Neuron (in vitro differentiated cells): ENCODE data around the gene MEIS2.

Experiments
- H2AFZ ChIP-seq: one replicate; pipeline ENCODE4 v1.6.1; 2013; ENCODE audit warnings: low read depth, mild to moderate bottlenecking, inconsistent platforms, low read length, moderate library complexity
- H3K27me3 ChIP-seq: one replicate; pipeline ENCODE4 v1.6.1; 2013; ENCODE audit warnings: low read length; ENCODE audit not compliant: insufficient read depth
- H3K36me3 ChIP-seq: one replicate; pipeline ENCODE4 v1.6.1; 2013; ENCODE audit warnings: low read length; ENCODE audit not compliant: insufficient read depth
- H3K4me1 ChIP-seq: one replicate; pipeline ENCODE4 v1.6.1; 2013; ENCODE audit warnings: low read length; ENCODE audit not compliant: insufficient read depth
- H3K4me3 ChIP-seq: 2 replicates; pipeline ENCODE4 v1.5.1; 2013; ENCODE audit warnings: mild to moderate bottlenecking, low read length, moderate library complexity
- H3K9me3 ChIP-seq: one replicate; pipeline ENCODE4 v1.6.1; 2013; ENCODE audit warnings: low read length

MEIS2 gene

GRCh38 chr15:37109168-37109871, 9.0 kb upstream of the MEIS2 start:
- Histone ChIP-seq H2AFZ (no peak overlapping the region), H3K9me3 (no peaks in the 10 kb centered on the region), H3K27me3 (peaks cover 2% of the 10 kb centered on the region), H3K4me1 (peaks cover 24% of the 10 kb centered on the region), H3K4me3 (no peak overlapping the region), H3K36me3 (no peaks in the 10 kb centered on the region)

DNA sequence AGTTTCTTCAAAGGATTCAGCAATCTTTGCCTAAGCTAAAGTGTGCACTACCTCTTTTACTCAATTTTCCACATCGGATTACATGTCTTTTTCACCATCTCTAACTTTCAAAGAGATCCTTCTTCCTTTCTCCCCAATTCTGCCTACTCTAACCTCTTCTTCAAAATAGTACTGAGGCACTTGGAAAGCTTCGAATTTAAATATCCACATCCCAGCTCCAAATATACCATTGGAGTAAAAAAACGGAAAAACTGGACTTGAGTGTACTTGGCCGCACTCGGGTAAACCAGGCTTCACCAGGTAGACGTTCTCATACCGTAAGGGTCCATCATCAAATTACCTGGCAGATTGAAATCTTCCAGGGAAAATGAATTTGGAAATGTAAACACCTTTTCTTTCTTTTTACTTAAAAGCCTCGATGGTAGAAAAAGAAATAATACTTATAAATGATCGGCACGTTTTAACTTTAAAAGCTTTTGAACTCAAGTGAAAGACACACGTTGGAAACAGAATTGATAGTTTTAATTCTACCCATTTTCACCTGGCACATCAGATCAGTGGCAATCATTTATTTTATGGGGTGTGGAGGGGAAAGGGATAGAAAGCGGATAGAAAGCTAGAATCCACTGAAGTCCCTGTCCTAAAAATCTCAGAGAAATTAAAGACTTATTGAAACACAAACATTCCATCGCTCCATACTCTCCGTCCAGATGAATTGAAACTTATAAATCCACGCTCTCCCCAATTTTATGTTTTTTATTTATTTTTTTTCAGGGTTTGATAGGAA, 8.2 kb upstream of the MEIS2 start:
- Histone ChIP-seq H3K27me3 (peaks cover 2% of the 10 kb centered on the region), H3K4me3 (no peak overlapping the region), H3K4me1 (peaks cover 27% of the 10 kb centered on the region)

DNA sequence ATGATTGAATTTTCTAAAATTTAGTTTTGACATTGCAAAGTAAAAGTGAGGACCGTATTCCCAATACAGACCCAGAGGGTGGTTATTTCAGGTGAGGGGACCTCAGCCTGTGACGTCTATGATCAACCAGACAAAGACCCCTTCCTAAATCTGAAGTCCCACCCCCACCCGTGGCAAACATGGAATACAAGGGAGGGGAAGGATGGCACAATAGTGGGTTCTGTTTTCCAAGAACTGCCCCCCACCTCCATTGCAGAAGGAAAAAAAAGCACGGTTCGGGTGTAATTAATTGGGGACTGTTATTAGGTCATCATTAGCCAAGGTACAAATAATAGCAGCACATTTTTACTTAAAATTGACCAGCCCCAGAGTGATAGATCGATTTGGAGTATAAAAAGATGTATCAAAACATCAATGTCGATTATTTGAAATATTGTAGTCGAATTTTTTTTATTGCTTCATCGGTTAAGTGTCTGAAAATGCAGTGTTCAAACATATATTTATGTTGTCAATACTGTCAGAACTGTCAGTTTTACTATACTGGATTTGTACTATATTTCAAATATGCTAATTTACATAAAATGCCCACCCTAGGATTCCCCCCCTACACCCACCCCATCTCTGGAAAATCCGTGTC, 7.5 kb upstream of the MEIS2 start:
- Histone ChIP-seq H2AFZ (no peak overlapping the region), H3K27me3 (peaks cover 2% of the 10 kb centered on the region), H3K4me3 (no peak overlapping the region), H3K9me3 (no peaks in the 10 kb centered on the region), H3K36me3 (no peaks in the 10 kb centered on the region), H3K4me1 (peaks cover 27% of the 10 kb centered on the region)

More for the DNA sequence above, 8.2 kb upstream of the MEIS2 start:
- no peak overlapping the region for H2AFZ ChIP-seq
- no peaks in the 10 kb centered on the region for H3K9me3 ChIP-seq
- H3K36me3 ChIP-seq, result no peaks in the 10 kb centered on the region

GRCh38 chr15:37107071-37107743, 6.9 kb upstream of the MEIS2 start:
- Histone ChIP-seq H2AFZ (no peak overlapping the region), H3K36me3 (no peaks in the 10 kb centered on the region), H3K9me3 (no peaks in the 10 kb centered on the region), H3K4me3 (no peak overlapping the region), H3K4me1 (peaks cover 27% of the 10 kb centered on the region), H3K27me3 (peaks cover 2% of the 10 kb centered on the region)

- H3K4me1 ChIP-seq, result peaks cover 27% of the 10 kb centered on the region
- no peaks in the 10 kb centered on the region for H3K36me3 ChIP-seq
- H3K27me3 ChIP-seq, result peaks cover 2% of the 10 kb centered on the region
- no peaks in the 10 kb centered on the region for H3K9me3 ChIP-seq
- peak overlapping the region; percentile 65 for H2AFZ ChIP-seq
- H3K4me3 ChIP-seq, result peak overlapping the region; percentile 35
Measured at GRCh38 chr15:37106490-37107001, 6.2 kb upstream of the MEIS2 start.

DNA sequence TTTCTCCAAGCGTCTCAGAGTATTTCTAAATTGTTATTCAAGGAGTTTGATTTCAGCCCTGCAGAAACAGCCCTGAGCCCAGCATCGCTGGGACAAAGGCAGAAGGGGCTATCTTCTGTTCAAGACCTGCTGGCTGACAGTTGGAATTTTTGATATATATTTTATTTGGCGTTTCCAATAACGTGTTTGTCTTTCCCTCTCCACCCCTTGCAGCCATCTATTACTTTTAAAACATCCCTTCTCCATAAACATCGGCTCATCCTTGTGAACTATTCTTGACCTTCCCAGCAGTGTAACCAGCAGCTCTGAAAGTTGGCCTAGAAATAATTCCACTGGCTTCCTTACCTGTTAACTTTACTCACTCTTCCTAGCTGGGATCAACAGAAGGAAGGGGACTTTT, 5.5 kb upstream of the MEIS2 start:
- Histone ChIP-seq H2AFZ (no peak overlapping the region), H3K9me3 (no peaks in the 10 kb centered on the region), H3K4me1 (peaks cover 24% of the 10 kb centered on the region), H3K4me3 (no peak overlapping the region), H3K36me3 (no peaks in the 10 kb centered on the region), H3K27me3 (peaks cover under 1% of the 10 kb centered on the region)

- Histone ChIP-seq H3K9me3 (no peaks in the 10 kb centered on the region), H2AFZ (no peak overlapping the region), H3K27me3 (no peaks in the 10 kb centered on the region), H3K36me3 (no peaks in the 10 kb centered on the region), H3K4me3 (no peak overlapping the region), H3K4me1 (peaks cover 17% of the 10 kb centered on the region)
Measured at GRCh38 chr15:37105029-37105428, 4.7 kb upstream of the MEIS2 start.

DNA sequence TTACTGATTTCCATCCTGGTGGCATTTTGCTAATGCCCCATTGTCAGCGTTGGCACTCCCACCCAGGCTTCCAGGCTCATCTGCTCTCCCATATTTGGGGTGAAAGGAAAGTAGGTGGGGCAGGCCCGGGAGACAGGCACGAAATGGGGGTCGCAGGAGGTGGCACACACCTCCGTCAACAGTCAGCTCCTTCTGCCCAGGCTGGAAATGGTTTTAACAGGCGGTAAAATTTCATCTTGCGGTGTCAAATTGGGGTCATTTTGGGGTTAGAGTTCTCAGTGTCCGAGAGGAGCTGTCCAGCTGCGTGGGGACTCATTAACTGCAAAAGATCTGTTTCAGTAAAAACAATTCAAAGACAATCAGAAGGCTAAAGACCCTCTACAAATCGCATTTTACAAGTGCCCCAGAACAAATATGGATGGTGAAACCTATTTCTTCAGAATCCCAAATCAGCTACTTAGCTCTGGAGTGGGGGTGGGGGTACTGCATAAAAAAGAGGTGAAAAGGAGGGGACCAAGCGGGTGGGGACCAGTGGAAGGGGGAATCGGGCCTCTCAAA, 4.2 kb upstream of the MEIS2 start:
- Histone ChIP-seq H3K27me3 (no peaks in the 10 kb centered on the region), H3K36me3 (no peaks in the 10 kb centered on the region), H2AFZ (no peak overlapping the region), H3K4me3 (no peak overlapping the region), H3K4me1 (peaks cover 17% of the 10 kb centered on the region), H3K9me3 (no peaks in the 10 kb centered on the region)

GRCh38 chr15:37103475-37104423, 3.4 kb upstream of the MEIS2 start:
- H3K4me1 ChIP-seq, result peaks cover 17% of the 10 kb centered on the region
- H3K36me3 ChIP-seq, result no peaks in the 10 kb centered on the region
- H2AFZ ChIP-seq, result no peak overlapping the region
- no peaks in the 10 kb centered on the region for H3K27me3 ChIP-seq
- peak overlapping the region; percentile 97 for H3K4me3 ChIP-seq
- H3K9me3 ChIP-seq, result no peaks in the 10 kb centered on the region

DNA sequence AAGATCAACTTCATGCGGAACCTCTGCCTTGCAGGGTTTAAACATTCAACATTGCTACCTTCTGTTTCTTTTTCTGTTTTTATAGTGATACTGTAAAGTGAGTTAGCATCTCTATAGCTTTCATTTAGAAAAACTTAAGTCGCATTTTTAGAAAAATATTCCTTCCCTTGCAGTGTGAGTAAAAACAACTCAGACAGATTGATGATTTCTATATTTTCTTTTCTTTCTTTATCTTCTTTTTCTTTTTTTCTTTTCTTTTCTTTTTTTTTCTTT, 2.8 kb upstream of the MEIS2 start:
- H3K27me3 ChIP-seq, result no peaks in the 10 kb centered on the region
- no peaks in the 10 kb centered on the region for H3K36me3 ChIP-seq
- peaks cover 17% of the 10 kb centered on the region for H3K4me1 ChIP-seq
- H3K9me3 ChIP-seq, result no peaks in the 10 kb centered on the region
- H3K4me3 ChIP-seq, result peak overlapping the region; percentile 97
- peak overlapping the region; percentile 96 for H2AFZ ChIP-seq

GRCh38 chr15:37102305-37103162, 2.2 kb upstream of the MEIS2 start:
- peak overlapping the region; percentile 96 for H2AFZ ChIP-seq
- H3K36me3 ChIP-seq, result no peaks in the 10 kb centered on the region
- no peaks in the 10 kb centered on the region for H3K27me3 ChIP-seq
- peak overlapping the region; percentile 97 for H3K4me3 ChIP-seq
- H3K9me3 ChIP-seq, result no peaks in the 10 kb centered on the region
- H3K4me1 ChIP-seq, result peaks cover 17% of the 10 kb centered on the region
